ENCODE data around the gene DNAJA4.

- TF ChIP-seq CTCF (IDR thresholded peaks at IDR 0.05) = no peak
- no peak for TF ChIP-seq POLR2AphosphoS5 (IDR thresholded peaks at IDR 0.05)
- no peak for TF ChIP-seq POLR2A (IDR thresholded peaks at IDR 0.05)
These were observed 56.7 kb downstream of the DNAJA4 start for GRCh38 chr15:78321041-78321570.
